ENCODE results near the gene PKHD1.
"Not testable (repeated sequence)": the region's sequence is repeated elsewhere in the genome, so short reads cannot be mapped to it uniquely, and the experiment has no call there.

- TF ChIP-seq, protein P1, sequence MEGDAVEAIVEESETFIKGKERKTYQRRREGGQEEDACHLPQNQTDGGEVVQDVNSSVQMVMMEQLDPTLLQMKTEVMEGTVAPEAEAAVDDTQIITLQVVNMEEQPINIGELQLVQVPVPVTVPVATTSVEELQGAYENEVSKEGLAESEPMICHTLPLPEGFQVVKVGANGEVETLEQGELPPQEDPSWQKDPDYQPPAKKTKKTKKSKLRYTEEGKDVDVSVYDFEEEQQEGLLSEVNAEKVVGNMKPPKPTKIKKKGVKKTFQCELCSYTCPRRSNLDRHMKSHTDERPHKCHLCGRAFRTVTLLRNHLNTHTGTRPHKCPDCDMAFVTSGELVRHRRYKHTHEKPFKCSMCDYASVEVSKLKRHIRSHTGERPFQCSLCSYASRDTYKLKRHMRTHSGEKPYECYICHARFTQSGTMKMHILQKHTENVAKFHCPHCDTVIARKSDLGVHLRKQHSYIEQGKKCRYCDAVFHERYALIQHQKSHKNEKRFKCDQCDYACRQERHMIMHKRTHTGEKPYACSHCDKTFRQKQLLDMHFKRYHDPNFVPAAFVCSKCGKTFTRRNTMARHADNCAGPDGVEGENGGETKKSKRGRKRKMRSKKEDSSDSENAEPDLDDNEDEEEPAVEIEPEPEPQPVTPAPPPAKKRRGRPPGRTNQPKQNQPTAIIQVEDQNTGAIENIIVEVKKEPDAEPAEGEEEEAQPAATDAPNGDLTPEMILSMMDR (IDR thresholded peaks at IDR 0.05) = not testable (repeated sequence)
- not testable (repeated sequence) for TF ChIP-seq POLR2A (IDR thresholded peaks at IDR 0.05)
Measured at GRCh38 chr6:51853109-51853508, 234.3 kb downstream of the PKHD1 start.
